IPS-20b (cell line): ENCODE data around the gene HUS1.
A peak's percentile ranks its signal among the peaks of the same experiment; 100 is the strongest.

Experiments
- H3K27ac ChIP-seq: one replicate; pipeline ENCODE4 v1.5.1; 2013; ENCODE audit warnings: low read length
- H3K27me3 ChIP-seq: 2 replicates; pipeline ENCODE4 v1.6.1; 2013; ENCODE audit warnings: mild to moderate bottlenecking, low read length, inconsistent platforms; ENCODE audit not compliant: insufficient read depth
- H3K36me3 ChIP-seq: 2 replicates; pipeline ENCODE4 v1.6.1; 2013; ENCODE audit warnings: low read depth, mild to moderate bottlenecking, inconsistent platforms, low read length, moderate library complexity; ENCODE audit not compliant: insufficient read depth
- H3K4me1 ChIP-seq: 2 replicates; pipeline ENCODE4 v1.6.1; 2013; ENCODE audit warnings: mild to moderate bottlenecking, control low read depth, inconsistent platforms, low read length, moderate library complexity; ENCODE audit not compliant: insufficient read depth
- H3K4me3 ChIP-seq: 2 replicates; pipeline ENCODE4 v1.5.1; 2013; ENCODE audit warnings: mild to moderate bottlenecking, low read length, inconsistent platforms
- H3K9ac ChIP-seq: 2 replicates; pipeline ENCODE4 v1.6.1; 2013; ENCODE audit warnings: low read depth, mild to moderate bottlenecking, inconsistent platforms, low read length, moderate library complexity
- H3K9me3 ChIP-seq: 2 replicates; pipeline ENCODE4 v1.6.1; 2013; ENCODE audit warnings: mild to moderate bottlenecking, low read depth, low read length, inconsistent platforms; ENCODE audit not compliant: insufficient read depth

HUS1 gene

DNA sequence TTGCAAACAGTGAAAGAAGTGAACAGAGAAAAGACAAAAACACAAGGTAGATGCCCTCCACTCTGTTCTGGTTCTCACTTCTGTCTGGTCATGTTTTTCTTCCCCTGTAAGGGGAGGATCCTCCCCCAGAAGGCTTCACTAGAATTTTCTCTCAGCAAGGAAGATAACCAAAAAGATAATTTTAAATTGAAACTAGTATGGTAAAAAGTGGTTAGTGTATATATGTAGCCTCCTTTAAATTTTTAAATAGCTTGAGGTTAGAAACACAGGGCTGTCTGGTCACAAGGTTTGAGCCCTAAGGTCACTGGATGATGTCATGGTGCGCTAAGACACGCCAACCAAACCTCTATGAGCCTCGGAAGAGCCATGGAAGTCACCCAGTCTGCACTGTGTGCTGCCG is 25.6 kb downstream of the HUS1 start:
- Histone ChIP-seq H3K9ac (no peak overlapping the region), H3K27ac (no peak overlapping the region), H3K27me3 (no peaks in the 10 kb centered on the region)

DNA sequence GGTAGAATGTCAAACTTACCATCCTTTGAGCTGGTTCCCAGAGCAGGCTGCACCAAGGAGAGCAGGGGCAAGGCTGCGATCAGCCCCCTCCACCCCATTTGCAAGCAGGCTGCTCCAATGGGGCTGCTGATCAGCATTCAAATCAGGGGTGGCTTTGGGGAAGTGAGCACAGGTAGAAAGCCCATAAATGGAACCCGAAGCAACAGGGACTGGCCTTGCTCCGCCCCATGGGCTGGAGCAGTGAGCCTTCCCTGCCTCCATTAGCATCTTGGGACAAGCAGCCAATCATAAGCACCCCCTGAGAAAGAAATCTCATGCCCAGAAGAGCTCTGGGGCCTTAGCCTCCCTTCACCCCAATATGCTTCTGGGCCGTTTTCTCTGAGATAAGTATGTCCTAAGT is 27.2 kb downstream of the HUS1 start:
- no peak overlapping the region for H3K4me3 ChIP-seq
- H3K36me3 ChIP-seq, result peaks cover 20% of the 10 kb centered on the region
- no peak overlapping the region for H3K27ac ChIP-seq
- no peaks in the 10 kb centered on the region for H3K9me3 ChIP-seq
- H3K9ac ChIP-seq, result no peak overlapping the region; the same call in 1 of the 2 replicates
- no peaks in the 10 kb centered on the region for H3K27me3 ChIP-seq
- peaks cover 13% of the 10 kb centered on the region; the same call in 1 of the 2 replicates for H3K4me1 ChIP-seq

More for the DNA sequence above, 25.6 kb downstream of the HUS1 start:
- Histone ChIP-seq H3K36me3 (peaks cover 30% of the 10 kb centered on the region), H3K9me3 (no peaks in the 10 kb centered on the region), H3K4me3 (no peak overlapping the region), H3K4me1 (peaks cover 13% of the 10 kb centered on the region; the same call in 1 of the 2 replicates)

DNA sequence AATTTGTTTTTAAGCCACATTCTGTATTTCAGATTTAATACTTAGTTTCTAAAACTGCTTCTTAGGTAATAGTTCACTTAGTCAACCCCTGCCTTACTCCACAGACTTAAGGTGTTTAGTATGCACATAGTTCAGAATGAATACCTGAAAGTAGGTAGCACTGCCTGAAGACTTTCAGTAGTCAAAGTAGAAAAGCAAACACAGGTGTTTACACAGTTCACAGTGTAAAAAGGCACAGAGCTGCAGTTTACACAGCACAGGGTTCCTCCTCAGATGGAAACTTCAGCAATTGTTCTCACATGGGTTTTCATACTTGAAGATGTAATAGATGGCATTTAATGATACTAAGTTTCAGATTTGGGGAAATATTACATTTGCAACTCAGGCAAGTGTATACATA is 28.0 kb downstream of the HUS1 start:
- no peak overlapping the region; the same call in 1 of the 2 replicates for H3K4me3 ChIP-seq
- no peak overlapping the region for H3K27ac ChIP-seq
- no peaks in the 10 kb centered on the region for H3K9me3 ChIP-seq
- peaks cover 14% of the 10 kb centered on the region for H3K36me3 ChIP-seq
- peaks cover 13% of the 10 kb centered on the region; the same call in 1 of the 2 replicates for H3K4me1 ChIP-seq
- H3K27me3 ChIP-seq, result no peaks in the 10 kb centered on the region
- peak overlapping the region; percentile 14; the same call in 1 of the 2 replicates for H3K9ac ChIP-seq

DNA sequence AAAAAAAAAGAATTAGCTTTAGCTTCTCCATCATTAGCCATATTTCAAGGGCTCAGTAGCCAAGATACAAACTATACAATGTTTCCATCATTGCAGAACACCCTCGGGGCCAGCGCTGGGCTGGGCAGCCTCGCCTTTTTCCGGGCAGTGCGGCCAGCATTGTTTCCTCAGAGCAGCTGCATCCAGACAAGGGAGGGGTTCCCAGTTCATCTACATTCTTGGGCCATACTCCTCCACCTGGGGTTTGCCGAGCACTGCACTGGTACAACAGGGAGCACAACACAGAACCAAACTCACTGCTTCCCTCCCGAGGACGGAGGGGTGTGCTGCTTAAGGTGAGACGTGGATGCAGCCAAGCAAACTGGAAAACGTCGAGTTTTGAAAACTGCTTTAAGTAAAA is 28.7 kb downstream of the HUS1 start:
- Histone ChIP-seq H3K4me3 (no peak overlapping the region), H3K27me3 (no peaks in the 10 kb centered on the region), H3K27ac (no peak overlapping the region), H3K9ac (peak overlapping the region; percentile 14; the same call in 1 of the 2 replicates), H3K9me3 (no peaks in the 10 kb centered on the region), H3K4me1 (peaks cover 13% of the 10 kb centered on the region; the same call in 1 of the 2 replicates), H3K36me3 (peaks cover 12% of the 10 kb centered on the region)

DNA sequence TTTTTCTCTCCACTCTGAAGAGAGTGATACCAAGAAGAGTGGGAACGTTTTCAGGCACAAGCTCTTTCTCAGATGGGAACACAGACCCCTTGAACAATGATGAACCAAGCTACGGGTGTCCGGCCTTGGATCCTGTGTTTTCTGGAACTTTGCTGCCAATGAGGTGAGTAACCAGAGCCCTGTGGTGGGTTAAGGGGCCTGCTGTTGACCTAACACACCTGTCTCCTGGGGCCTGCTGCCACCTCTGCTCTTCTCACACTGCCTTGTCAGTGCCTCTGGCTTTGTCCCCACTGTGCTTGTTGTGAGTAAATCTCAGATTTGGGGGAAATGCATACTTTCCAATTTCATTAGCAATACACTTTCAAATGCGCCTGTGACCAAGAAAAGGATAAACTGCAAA is 29.7 kb downstream of the HUS1 start:
- Histone ChIP-seq H3K4me1 (peaks cover 13% of the 10 kb centered on the region; the same call in 1 of the 2 replicates), H3K9ac (no peak overlapping the region), H3K4me3 (no peak overlapping the region), H3K9me3 (no peaks in the 10 kb centered on the region), H3K27me3 (no peaks in the 10 kb centered on the region), H3K27ac (no peak overlapping the region), H3K36me3 (peaks cover 4% of the 10 kb centered on the region)

DNA sequence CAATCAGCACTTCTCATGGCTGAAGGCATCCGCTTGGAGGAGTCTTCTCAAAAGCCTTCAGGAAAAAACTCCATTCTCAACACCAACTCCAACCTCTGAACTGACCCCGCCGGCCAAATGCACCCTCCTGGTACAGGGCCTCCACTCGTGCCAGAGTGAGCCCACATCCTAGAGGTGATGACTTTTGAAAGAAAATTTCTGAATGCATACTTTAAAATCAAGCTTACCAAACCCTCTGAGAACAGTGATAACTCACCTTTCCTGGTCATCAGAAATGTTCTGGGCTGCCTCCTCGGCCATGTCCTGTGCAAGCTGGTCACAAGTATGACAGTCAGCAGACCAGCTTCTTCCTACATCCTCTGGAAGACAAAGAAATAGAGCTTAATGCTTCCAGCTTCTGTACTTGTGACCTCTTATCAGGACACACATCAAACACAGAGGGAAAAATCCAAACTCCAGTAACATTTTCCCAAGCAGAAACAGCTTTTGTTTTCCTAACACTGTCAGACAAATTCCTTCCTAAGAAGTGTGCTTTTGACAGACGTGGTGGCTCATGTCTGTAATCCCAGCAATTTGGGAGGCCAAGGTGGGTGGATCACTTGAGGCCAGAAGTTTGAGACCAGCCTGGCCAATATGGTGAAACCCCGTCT is 31.1 kb downstream of the HUS1 start, which contains the start of gene PKD1L1:
PKD1L1 (minus strand) TSS at position 326 of the 650 bp plus-strand sequence; CDS start at position 300, 26 bp downstream.
- H3K9ac ChIP-seq, result no peak within 1 kb of the TSS
- H3K36me3 ChIP-seq, result no peaks in the 10 kb centered on the region
- no peak within 1 kb of the TSS for H3K27ac ChIP-seq

DNA sequence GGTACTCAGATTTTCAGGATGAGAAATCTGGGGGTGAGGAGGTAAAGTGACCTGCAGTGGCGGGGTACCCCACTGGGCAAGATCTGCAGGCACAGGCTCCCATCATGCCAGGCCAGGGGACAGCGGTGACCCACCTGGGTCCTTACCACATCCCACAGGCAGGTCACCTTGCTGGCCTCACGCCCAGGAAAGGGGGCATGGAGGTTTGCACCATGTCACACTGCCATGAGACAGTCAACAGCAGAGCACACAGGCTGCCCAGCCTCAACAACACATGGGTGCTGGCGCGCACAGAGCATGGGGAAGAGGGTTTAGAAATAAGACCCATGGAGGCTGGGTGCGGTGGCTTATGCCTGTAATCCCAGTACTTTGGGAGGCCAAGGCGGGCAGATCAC is 32.1 kb downstream of the HUS1 start:
- Histone ChIP-seq H3K27me3 (no peaks in the 10 kb centered on the region), H3K9ac (no peak overlapping the region), H3K27ac (no peak overlapping the region), H3K4me3 (no peak overlapping the region), H3K4me1 (peaks cover 13% of the 10 kb centered on the region; the same call in 1 of the 2 replicates), H3K9me3 (no peaks in the 10 kb centered on the region), H3K36me3 (no peaks in the 10 kb centered on the region)

More for the DNA sequence above, 31.1 kb downstream of the HUS1 start, which contains the start of gene PKD1L1:
- Histone ChIP-seq H3K9me3 (no peaks in the 10 kb centered on the region), H3K4me3 (no peak within 1 kb of the TSS), H3K4me1 (peaks cover 13% of the 10 kb centered on the region; the same call in 1 of the 2 replicates), H3K27me3 (no peaks in the 10 kb centered on the region)

DNA sequence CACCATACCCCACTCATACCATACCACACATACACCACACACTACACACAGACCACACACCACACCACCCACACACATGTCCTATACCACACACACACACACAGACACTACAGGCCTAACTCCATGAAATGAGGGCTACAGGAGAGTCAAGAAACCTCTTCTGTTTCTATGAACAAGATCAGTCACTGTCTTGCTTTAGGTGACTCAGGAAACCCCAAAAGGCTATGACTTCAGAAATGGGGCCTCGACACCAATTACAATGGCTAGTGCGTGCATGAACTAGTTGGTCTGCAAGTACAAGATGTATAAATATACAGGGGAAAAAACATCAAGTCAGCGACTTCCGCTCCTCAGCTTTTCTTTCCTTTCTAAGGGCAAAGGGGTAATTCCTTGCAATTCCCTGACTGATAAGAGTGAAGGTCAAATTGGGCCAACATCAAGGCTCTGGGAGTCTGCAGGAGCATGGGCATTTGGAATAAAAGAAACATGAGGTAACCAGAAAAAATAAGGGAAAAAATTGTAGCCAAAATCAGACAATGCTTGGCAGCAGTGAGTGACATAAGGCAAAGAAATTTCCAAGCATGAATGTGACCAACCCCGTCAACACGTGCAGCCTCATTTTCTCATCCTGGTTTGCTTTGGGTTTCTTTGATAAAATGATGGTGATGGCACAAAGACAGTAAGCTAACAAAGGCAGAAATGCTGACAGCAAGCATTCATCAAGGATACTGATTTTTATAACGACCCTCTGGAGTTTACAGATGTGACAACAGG is 32.6 kb downstream of the HUS1 start:
- no peak overlapping the region for H3K4me3 ChIP-seq
- no peaks in the 10 kb centered on the region for H3K27me3 ChIP-seq
- H3K27ac ChIP-seq, result no peak overlapping the region
- peaks cover 13% of the 10 kb centered on the region; the same call in 1 of the 2 replicates for H3K4me1 ChIP-seq
- no peaks in the 10 kb centered on the region for H3K36me3 ChIP-seq
- H3K9ac ChIP-seq, result no peak overlapping the region
- H3K9me3 ChIP-seq, result no peaks in the 10 kb centered on the region

DNA sequence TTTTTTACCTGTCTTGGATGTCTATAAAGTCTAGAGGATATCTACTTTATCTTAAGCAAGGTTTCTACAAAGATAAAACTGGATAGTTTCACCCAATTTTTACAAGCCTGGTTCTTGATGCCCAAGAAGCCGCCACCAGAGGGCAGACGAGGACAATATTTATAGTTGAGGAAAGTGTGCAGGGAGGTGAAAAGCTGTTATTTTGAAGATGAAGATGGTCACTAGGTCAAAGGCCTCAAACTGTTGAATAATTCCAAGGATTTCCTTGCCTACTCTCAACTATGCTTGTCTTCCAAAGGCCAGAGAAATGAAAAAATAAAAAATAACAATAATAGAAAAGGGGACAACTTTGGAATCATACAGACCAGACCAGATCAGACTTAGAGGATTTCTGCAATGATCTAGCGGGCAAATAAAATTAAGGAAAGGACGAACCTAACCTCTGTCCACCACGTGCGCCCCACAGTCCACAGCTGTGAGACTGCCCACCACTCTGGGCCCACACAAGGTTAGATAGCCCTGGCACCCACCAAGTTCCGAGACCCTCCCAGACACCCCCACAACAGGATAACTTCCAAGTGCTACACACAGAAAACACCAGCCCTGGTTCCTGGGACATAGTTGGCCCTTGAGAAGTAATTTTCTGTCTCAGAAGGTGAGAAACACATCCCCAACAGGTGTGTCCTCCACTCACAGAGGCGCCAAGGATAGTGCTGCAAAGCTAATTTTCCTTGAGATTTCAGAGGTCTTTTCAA is 34.0 kb downstream of the HUS1 start:
- no peaks in the 10 kb centered on the region for H3K27me3 ChIP-seq
- H3K9ac ChIP-seq, result no peak overlapping the region
- no peak overlapping the region for H3K4me3 ChIP-seq
- H3K36me3 ChIP-seq, result no peaks in the 10 kb centered on the region
- peaks cover 10% of the 10 kb centered on the region; the same call in 1 of the 2 replicates for H3K4me1 ChIP-seq
- H3K9me3 ChIP-seq, result no peaks in the 10 kb centered on the region
- no peak overlapping the region for H3K27ac ChIP-seq

DNA sequence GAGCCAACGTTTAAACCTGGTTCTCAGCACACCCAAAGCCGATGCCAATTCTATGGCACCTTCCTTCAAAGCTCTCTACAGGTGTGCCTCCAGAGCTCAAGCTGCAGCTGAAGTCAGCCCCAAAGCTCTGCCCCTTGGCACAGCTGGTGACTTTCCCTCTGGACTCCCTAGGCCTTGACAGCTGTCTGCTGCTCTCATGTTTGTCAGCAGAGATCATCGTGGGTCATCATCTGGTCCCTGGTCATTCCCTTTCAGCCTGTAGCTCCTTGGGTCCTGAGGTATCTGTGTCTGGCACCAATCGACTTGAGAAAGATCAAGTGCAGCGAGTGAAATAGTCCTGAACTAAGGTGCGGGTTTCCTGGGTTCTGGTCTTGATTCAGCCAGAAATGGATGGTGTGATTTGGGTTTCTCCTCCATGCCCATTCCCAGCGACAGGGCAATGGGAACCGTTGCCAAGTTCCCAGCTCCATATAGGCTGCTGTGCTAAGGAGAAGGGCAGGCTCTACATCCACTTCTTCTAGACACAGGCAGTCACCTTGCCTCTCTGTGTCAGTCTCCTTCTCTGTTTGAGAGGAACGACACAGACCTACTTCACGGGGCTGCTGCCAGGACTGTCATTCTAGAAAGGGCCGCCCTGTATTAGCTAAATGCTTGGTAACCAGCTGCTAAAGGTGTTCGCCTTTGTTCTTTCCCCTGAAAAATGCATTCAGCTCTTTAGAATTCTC is 34.7 kb downstream of the HUS1 start:
- Histone ChIP-seq H3K4me1 (peaks cover 10% of the 10 kb centered on the region; the same call in 1 of the 2 replicates), H3K4me3 (no peak overlapping the region), H3K27me3 (no peaks in the 10 kb centered on the region), H3K9me3 (no peaks in the 10 kb centered on the region), H3K9ac (no peak overlapping the region), H3K27ac (no peak overlapping the region), H3K36me3 (no peaks in the 10 kb centered on the region)
